Measurements from ENCODE around the gene SLC25A3.
"Not testable (repeated sequence)": the region's sequence is repeated elsewhere in the genome, so short reads cannot be mapped to it uniquely, and the experiment has no call there.

The SLC25A3 gene

GRCh38 chr12:98593351-98594049 is at the start of gene SLC25A3:
SLC25A3 (plus strand) TSS chr12:98593686; CDS start chr12:98593979, 293 bp downstream.
- DNase-seq (ENCODE audit: low read depth) = peak; percentile 81

- DNase-seq (ENCODE audit: low read depth) = no peak
These were observed 49.8 kb upstream of the SLC25A3 start for GRCh38 chr12:98543701-98544100.

DNA sequence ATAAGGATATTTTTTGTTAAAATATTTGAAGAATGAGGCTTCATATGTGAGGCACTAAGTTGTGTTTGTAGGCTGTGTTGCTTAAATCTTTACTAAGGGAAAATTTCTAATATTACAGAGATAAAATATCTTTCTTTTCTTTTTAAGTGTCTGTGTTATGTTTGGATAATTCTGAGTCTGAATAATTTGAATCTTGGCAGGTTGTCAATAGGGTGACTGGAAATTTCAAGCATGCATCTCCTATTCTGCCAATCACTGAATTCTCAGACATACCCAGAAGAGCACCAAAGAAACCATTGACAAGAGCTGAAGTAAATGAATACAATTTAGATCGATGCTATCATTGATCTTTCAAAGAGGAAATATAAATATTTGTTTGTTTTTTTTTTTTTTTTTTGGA is 48.7 kb upstream of the SLC25A3 start:
- DNase-seq (ENCODE audit: low read depth) = no peak

GRCh38 chr12:98549371-98550110 is 43.9 kb upstream of the SLC25A3 start:
- no peak for DNase-seq (ENCODE audit: low read depth)

GRCh38 chr12:98551787-98552186 is 41.7 kb upstream of the SLC25A3 start:
- DNase-seq (ENCODE audit: low read depth) = no peak

DNA sequence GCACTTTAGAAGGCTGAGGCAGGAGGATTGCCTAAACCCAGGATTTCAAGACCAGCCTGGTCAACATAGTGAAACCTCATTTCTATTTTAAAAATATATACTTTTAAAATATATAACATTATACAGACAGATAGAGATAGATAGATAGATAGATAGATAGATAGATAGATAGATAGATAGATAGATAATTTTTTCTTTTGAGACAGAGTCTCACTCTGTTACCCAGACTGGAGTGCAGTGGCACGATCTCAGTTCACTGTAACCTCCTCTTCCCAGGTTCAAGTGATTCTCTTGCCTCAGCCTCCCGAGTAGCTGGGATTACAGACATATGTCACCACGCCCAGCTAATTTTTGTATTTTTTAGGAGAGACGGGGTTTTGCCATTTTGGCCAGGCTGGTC is 35.4 kb upstream of the SLC25A3 start:
- DNase-seq (ENCODE audit: low read depth) = not testable (repeated sequence)

GRCh38 chr12:98559666-98560065 is 33.8 kb upstream of the SLC25A3 start:
- no peak for DNase-seq (ENCODE audit: low read depth)

DNA sequence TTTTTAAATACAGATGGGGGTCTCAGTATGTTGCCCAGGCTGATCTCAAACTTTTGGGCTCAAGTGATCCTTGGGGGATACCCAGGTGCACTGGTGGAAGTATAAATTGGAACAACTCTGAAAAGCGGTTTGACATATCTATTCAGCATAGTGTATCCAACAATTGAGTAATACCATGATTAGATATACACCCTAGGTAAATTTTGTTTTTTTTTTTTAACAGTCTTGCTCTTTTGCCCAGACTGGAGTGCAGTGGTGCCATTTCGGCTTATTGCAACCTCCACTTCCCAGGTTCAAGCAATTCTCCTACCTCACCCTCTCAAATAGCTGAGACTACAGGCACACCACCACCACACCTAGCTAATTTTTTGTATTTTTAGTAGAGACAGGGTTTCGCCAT is 31.6 kb upstream of the SLC25A3 start:
- DNase-seq (ENCODE audit: low read depth) = no peak

- no peak for DNase-seq (ENCODE audit: low read depth)
These were observed 21.5 kb upstream of the SLC25A3 start for GRCh38 chr12:98572010-98572409.

DNA sequence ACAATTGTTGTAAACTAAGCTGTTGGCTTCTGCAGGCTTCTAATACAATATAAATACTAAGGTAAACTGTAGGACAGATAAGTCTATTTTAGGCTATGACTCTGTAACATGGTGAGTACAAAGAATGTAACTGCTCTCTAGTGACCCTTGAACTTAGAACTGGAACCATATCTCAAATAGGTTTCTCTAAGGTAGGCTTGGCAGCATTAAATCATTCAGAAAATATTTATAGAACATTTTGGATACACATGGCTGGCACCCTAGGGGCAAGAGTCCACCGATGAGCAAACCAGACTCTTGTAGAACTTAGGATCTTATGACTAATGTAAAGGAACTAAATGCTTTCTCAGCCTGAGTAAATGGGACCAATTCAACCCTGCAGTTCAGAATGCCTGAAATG is 19.4 kb upstream of the SLC25A3 start:
- no peak for DNase-seq (ENCODE audit: low read depth)

DNA sequence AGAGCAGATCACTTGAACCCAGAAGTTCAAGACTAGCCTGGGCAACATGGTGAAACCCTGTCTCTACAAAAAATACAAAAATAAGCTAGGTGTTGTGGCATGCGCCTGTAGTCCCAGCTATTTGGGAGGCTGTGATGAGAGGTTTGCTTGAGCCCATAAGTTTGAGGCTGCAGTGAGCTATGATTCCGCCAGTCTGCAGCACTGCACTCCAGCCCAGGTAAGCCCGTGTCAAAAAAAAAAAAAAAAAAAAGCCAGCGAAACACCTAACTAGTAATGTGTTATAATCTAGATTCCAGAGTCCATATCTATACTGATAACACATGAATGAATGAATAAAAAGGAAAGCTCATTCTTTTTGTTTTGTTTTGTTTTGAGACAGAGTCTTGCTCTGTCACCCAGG is 18.5 kb upstream of the SLC25A3 start:
- no peak for DNase-seq (ENCODE audit: low read depth)

DNA sequence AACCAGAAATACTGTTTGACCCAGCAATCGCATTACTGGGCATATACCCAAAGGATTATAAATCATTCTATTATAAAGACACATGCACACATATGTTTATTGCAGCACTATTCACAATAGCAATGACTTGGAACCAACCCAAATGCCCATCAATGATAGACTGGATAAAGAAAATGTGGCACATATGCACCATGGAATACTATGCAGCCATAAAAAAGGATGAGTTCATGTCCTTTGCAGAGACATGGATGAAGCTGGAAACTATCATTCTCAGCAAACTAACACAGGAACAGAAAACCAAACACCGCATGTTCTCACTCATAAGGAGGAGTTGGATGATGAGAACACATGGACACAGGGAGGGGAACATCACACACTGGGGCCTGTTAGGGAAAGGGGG is 16.7 kb upstream of the SLC25A3 start:
- DNase-seq (ENCODE audit: low read depth) = not testable (repeated sequence)

GRCh38 chr12:98578392-98578791 is 15.1 kb upstream of the SLC25A3 start:
- DNase-seq (ENCODE audit: low read depth) = no peak

- no peak for DNase-seq (ENCODE audit: low read depth)
These were observed 14.7 kb upstream of the SLC25A3 start for GRCh38 chr12:98578821-98579220.

DNA sequence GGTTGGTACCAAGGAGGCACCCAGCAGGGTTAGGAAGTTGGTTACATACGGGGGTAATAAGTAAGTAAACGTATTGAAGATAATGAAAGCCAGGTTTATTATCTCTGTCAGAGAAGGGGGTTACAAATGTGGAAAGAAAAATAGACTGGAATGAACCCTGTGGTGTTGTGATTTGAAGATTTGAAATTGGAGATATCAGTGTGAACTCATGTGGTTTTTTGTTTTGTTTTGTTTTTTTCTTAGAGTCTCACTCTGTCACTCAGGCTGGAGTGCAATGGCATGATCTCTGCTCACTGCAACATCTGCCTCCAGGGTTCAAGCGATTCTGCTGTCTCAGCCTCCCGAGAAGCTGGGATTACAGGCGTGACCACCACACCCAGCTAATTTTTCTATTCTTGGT is 14.1 kb upstream of the SLC25A3 start:
- no peak for DNase-seq (ENCODE audit: low read depth)

- no peak for DNase-seq (ENCODE audit: low read depth)
These were observed 13.7 kb upstream of the SLC25A3 start for GRCh38 chr12:98579835-98580234.

DNA sequence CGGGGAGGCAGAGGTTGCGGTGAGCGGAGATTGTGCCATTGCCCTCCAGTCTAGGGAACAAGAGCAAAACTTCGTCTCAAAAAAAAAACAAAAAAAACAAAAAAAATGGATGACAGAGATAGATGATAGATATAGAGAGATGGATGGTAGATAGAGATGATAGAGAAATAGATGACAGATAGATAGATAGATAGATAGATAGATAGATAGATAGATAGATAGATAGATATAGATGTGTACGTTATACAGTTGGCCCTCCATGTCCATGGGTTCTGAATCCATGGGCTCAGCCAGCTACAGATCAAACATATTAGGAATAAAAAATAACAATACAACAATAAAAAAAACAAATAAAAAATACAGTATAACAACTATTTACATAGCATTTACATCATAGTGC is 12.8 kb upstream of the SLC25A3 start:
- no peak for DNase-seq (ENCODE audit: low read depth)

GRCh38 chr12:98581101-98581500 is 12.4 kb upstream of the SLC25A3 start:
- DNase-seq (ENCODE audit: low read depth) = no peak

DNA sequence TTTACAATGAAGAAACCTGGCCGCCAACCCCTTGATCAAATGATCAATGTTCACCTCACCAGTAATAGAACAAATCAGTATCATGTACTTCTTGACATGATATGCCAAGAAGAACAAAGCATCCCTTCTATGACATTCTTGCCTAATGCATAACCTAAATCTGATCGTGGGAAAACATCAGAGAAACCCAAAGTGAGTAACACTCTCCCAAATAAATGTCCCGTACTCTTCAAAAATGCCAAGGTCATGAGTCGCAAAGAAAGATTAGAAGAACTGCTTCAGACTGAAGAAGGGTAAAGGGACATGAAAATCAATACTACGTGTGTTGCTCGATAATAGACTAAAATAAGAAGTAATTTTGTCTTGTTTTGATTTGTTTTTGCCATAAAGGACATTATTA is 11.4 kb upstream of the SLC25A3 start:
- no peak for DNase-seq (ENCODE audit: low read depth)

GRCh38 chr12:98587084-98587483 is 6.4 kb upstream of the SLC25A3 start:
- no peak for DNase-seq (ENCODE audit: low read depth)

DNA sequence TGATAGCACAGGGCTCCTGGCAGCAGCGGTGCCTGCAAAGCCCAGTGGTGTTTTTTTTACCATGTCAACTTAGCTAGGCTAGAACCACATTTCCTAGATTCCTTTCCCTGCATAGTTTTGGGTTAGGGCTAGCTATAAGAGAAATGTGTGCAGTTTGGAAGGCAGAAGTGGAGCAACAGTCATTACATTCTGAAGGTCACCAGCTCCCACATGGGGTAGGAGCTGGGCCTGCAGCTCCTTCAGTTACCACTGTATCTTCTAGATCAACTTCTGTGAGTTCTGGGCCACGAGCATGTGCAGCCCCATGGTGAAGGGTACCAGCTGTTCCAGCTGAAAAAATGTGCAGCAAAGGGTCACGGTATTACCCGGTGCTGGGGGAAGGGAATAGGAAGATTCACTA is 2.3 kb upstream of the SLC25A3 start:
- no peak for DNase-seq (ENCODE audit: low read depth)

DNA sequence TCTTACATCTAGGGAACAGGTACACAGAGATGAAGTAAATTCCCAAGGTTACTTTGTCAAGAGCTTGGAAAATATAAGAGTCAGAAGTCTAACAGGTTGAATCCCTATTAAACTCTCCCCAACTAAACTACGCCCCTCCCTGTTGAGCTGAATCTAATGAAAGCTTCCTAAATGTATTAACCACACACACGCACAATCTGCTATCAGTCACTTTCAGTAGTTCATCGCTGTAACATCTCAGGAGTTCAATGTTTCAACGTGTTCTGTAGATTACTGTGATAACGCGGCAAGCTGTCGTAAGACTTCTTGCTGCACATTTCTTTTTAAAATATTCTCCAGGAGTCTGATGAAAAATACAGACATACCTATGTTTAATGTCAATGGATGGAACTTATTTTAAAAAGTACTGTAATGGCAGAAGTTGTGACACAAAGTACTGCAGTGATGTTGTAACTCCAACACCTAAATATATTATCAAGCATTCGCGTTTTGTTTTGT is 612 bp upstream of the SLC25A3 start:
- no peak for DNase-seq (ENCODE audit: low read depth)

- DNase-seq (ENCODE audit: low read depth) = no peak
These were observed 757 bp downstream of the SLC25A3 start for GRCh38 chr12:98594050-98594835.

All from stimulated activated CD8-positive, alpha-beta memory T cell treated with anti-CD3 and anti-CD28 coated beads, Interleukin-7, amount 100 ng/mL, for 24 hours (primary cell).